ENCODE results near the gene P2RY6. TPM values are rescaled to one million over a fixed set of nuclear protein-coding genes. Genes with fewer than 3 reads are reported as not detected.

P2RY6 gene
- total RNA-seq, 4 donors from 2014 or later, result 0.38 to 0.89 (median 0.38) TPM; not detected in 1

DNA sequence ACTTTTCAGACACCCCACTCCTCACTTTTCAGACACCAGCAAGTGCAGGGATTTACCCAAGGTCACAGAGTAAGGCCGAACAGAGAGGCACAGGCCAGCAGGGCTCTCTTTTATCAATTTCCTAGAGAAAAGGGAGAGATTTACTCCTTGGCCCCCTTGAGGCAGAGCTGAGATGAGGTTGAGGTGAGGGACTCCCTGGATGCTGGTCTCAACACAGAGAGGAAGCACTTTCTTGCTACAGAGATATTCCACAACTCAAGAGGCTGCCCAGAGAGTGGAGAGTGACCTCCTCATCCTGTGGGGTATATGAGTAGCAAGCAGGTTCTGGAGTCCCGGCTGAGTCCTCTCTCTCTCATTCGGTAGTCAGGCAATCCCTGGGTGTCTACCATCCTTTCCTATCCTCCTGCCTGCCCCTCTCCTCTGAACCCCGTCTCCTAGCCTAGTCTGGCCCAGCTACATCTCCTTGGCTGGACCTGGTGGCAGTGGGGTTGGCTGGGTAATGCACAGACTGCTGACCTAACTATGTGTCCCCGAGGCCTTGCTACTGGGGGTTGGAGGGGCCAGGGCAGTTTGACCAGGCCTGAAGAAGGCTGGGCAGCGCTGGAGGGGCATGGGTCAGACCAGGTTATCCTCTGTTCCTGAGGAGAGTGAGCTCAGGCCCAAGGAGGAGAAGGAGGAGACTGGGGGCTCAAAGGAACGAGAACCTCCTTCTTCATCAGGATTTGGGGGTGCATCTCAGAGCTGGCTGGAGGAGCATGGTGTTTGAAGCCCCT, 34.1 kb downstream of the P2RY6 start:
- no peak for DNase-seq (ENCODE audit: low spot score in 2 of 2)
- Histone ChIP-seq H3K27ac (no peak overlapping the region), H3K4me3 (no peak overlapping the region), H3K36me3 (no peaks in the 10 kb centered on the region), H3K4me1 (peaks cover 24% of the 10 kb centered on the region), H3K9me3 (no peaks in the 10 kb centered on the region), H3K27me3 (no peaks in the 10 kb centered on the region)
- WGBS, result 84% methylated on average over 7 of the region's 7 CpGs
- TF ChIP-seq EP300 (IDR thresholded peaks at IDR 0.05) (no peak), POLR2AphosphoS5 (IDR thresholded peaks at IDR 0.05) (no peak), POLR2A (IDR thresholded peaks at IDR 0.05) (no peak)

DNA sequence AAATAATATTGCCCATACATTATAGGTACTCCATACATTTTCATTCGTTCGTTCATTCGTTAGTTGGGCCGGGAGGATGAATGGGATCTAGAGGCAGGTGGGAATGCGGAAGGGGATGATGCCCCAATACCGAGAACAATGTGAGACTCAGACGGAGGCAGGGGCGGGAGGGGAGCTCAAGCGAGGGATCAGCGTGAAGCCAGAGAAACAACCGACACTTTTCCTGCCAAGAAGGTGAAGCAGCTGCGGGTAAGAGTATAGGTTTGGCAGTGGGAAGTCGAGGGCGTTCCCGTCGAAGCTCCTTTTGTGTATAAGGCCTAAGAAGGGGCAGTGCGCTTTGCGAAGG, 34.8 kb downstream of the P2RY6 start:
- 14% methylated on average over 18 of the region's 18 CpGs for WGBS

DNA sequence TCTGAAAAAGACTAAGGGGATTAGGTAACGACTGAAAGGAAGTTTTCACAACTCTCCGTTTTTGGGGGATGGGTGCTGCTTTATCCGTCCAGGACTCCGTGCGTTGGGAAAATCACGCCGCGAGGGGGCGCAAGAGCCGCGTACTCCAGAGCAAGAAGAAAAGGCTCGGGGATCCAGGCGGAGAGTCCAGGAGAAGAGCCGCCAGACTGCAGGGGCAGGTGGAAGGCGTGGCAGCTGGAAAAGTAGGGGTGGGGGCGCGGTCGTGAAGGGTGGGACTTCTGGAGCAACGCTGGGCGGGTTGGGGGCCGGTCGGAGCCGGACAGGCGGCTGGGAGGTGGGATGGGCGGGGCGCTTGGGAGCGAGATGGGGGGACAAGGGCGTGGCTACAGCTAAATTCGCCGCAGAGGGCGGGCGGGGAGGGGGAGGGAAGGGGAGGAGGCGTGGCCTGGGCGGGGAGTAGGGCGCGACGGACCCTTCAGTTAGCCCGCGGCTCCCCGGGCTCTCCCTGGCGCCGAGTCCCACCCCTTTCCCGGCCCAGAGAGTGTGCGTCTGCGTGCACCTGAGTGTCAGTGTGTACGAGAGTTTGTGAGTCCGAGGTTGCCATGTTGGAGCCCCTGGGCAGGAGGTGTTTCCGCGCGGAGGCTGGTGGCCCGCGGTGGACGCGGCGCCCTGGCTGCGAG, 35.3 kb downstream of the P2RY6 start:
- Histone ChIP-seq H3K4me1 (peaks cover 34% of the 10 kb centered on the region), H3K27ac (peak overlapping the region; percentile 92), H3K4me3 (peak overlapping the region; percentile 63), H3K27me3 (no peaks in the 10 kb centered on the region), H3K36me3 (no peaks in the 10 kb centered on the region), H3K9me3 (no peaks in the 10 kb centered on the region)
- under 1% methylated on average over 51 of the region's 56 CpGs for WGBS
- DNase-seq (ENCODE audit: low spot score in 2 of 2), result peak; percentile 99
- TF ChIP-seq POLR2AphosphoS5 (IDR thresholded peaks at IDR 0.05) (peak in 2 of 3 donors; percentile 39 to 61), EP300 (IDR thresholded peaks at IDR 0.05) (no peak)
- TF ChIP-seq, protein P1, sequence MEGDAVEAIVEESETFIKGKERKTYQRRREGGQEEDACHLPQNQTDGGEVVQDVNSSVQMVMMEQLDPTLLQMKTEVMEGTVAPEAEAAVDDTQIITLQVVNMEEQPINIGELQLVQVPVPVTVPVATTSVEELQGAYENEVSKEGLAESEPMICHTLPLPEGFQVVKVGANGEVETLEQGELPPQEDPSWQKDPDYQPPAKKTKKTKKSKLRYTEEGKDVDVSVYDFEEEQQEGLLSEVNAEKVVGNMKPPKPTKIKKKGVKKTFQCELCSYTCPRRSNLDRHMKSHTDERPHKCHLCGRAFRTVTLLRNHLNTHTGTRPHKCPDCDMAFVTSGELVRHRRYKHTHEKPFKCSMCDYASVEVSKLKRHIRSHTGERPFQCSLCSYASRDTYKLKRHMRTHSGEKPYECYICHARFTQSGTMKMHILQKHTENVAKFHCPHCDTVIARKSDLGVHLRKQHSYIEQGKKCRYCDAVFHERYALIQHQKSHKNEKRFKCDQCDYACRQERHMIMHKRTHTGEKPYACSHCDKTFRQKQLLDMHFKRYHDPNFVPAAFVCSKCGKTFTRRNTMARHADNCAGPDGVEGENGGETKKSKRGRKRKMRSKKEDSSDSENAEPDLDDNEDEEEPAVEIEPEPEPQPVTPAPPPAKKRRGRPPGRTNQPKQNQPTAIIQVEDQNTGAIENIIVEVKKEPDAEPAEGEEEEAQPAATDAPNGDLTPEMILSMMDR (IDR thresholded peaks at IDR 0.05), result peak; percentile 84 to 90

More for the DNA sequence above, 34.8 kb downstream of the P2RY6 start:
- Histone ChIP-seq H3K27me3 (no peaks in the 10 kb centered on the region), H3K4me3 (peak overlapping the region; percentile 63), H3K9me3 (no peaks in the 10 kb centered on the region), H3K27ac (no peak overlapping the region), H3K36me3 (no peaks in the 10 kb centered on the region), H3K4me1 (peaks cover 29% of the 10 kb centered on the region)
- no peak for DNase-seq (ENCODE audit: low spot score in 2 of 2)
- TF ChIP-seq POLR2A (IDR thresholded peaks at IDR 0.05), result no peak
- TF ChIP-seq, protein P1 (IDR thresholded peaks at IDR 0.05), result no peak
- no peak for TF ChIP-seq POLR2AphosphoS5 (IDR thresholded peaks at IDR 0.05)
- TF ChIP-seq EP300 (IDR thresholded peaks at IDR 0.05), result no peak

DNA sequence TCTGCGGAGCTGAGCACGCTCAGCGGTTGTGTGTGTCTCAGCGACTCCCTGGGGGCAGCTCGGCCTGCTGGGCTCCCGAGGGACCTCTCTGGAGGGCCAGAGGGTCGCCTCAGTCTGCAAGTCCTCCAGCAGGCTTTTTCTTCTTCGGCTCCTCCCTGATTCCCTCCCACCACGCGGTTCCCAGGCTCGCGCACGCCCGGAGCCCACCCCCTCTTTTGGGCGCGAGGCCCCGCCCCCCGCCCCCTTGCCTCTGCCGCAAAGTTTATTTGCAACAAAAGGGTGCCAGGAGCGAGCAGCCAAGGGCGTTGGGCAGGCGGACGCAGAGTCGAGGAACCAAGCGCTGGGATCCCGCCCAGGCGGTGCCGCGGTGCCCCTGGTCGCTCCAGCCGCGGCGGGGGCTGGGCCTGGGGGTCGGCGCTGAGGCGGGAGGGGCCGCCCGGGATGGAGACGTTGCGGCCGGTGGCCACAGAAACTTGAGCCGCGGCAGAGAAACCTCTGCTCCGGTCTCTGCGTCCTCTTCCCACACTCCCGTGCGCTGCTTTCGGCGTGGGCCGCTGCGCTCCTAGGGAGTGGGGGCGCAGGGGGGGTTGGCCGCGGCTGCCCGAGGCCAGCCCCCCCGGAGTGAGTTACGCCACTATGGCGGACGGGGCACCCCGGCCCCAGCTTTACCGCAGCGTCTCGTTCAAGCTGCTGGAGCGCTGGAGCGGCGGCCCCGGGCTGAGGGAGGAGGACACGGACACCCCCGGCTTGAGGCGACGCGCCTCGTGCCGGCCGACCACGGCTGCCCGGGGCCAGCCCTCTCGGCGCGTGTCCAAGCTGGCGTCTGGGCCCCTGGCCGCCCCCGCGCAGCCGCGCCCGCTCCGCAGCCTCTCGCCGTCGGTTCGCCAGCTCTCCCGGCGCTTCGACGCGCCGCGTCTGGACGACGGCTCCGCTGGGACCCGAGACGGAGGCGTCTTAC, 36.1 kb downstream of the P2RY6 start, which contains the start of gene ARHGEF17:
Gene ARHGEF17, plus strand, starts transcription at position 274 of the 958 bp plus-strand sequence. Its CDS starts 363 bp downstream, at position 637.
- peaks cover 40% of the 10 kb centered on the region for H3K4me1 ChIP-seq
- peak within 1 kb of the TSS; percentile 63 for H3K4me3 ChIP-seq
- peak in 1 of 2 donors; percentile 87 for DNase-seq (ENCODE audit: low spot score in 2 of 2)
- H3K27me3 ChIP-seq, result no peaks in the 10 kb centered on the region
- H3K9me3 ChIP-seq, result no peaks in the 10 kb centered on the region
- H3K36me3 ChIP-seq, result no peaks in the 10 kb centered on the region
- WGBS, result under 1% methylated on average over 22 of the region's 105 CpGs
- TF ChIP-seq POLR2A (IDR thresholded peaks at IDR 0.05) (no peak), EP300 (IDR thresholded peaks at IDR 0.05) (no peak), POLR2AphosphoS5 (IDR thresholded peaks at IDR 0.05) (no peak)
- TF ChIP-seq, protein P1 (IDR thresholded peaks at IDR 0.05), result no peak
- H3K27ac ChIP-seq, result peak within 1 kb of the TSS; percentile 92

All from suprapubic skin (tissue), 4 donors.